GM21447 (cell line): ENCODE measurements around the gene TMEM214.

Experiments
- ATAC-seq: cut with Tn5 transposase; IDR thresholded peaks from one replicate; pipeline ENCODE4 v1.9.1; 2021; ENCODE audit not compliant: unreplicated experiment

Gene TMEM214

DNA sequence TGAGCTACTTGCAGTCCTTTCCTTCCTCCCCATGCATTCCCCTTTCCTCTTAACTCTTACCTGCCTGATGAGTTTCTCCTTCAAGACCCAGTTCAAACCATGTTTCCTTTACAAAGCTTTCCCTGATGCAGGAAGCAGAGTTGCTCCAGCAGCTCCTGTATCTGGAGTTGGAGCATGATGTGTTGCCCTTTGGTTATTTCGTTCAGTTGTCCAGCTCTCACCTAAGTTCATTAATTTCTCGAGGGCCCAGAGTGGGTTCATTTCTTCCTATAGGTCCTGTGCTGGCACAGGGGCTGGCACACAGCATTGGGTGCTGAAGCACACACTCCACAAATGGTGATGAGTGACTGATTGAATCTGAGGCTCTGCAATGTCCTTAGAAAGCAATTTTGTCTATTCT is 23.0 kb upstream of the TMEM214 start:
- ATAC-seq: no peak

- no peak for ATAC-seq
These were observed 22.6 kb upstream of the TMEM214 start for GRCh38 chr2:27010139-27010538.

DNA sequence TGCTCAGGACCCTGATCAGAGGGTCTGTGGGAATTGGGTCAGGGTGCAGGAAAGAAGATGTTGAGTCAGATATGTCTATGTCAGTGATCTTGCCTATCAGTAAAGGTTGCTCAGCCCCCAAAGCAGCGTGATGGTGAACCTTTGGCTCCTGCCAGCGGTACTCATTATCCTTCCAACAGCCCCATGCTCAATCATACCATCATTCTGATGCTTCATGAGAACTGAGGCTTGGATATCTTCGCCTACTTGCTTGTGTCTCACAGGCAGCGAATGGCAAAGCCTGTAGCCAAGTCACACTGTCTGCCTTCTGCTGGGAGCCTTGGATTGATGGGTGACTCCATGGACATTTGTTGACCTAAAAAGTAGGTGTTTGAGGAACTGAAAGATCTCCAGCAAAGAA is 19.0 kb upstream of the TMEM214 start:
- no peak for ATAC-seq

GRCh38 chr2:27014771-27015433 is 17.9 kb upstream of the TMEM214 start:
- no peak for ATAC-seq

DNA sequence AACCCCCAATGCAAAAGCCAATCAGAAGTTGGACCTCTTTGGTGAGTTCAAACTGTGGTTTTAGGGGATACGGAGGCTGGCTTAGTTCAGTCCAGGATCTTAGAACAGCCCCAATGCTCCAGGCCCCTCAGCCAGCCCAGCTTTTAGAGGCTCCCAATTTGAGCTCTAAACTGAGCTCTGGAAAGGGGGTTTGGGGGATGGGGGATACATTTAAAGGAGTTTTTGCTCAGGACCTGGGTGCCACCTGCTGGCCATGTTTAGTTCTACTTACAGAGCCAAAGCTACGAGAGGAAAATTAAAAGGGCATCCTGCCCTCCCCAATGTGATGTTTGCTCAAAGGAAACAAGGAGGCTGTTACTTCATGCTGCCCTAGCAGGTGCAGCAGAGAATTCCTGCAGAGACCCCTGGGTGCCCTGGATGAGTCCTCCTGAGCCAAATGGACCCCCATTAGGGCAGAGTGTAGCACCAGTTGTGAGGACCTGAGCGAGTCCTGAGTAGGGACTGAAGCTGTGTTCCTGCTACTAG is 15.9 kb upstream of the TMEM214 start:
- ATAC-seq: no peak

GRCh38 chr2:27018142-27018541 is 14.6 kb upstream of the TMEM214 start:
- ATAC-seq: no peak

- ATAC-seq: no peak
These were observed 13.3 kb upstream of the TMEM214 start for GRCh38 chr2:27019459-27019858.

DNA sequence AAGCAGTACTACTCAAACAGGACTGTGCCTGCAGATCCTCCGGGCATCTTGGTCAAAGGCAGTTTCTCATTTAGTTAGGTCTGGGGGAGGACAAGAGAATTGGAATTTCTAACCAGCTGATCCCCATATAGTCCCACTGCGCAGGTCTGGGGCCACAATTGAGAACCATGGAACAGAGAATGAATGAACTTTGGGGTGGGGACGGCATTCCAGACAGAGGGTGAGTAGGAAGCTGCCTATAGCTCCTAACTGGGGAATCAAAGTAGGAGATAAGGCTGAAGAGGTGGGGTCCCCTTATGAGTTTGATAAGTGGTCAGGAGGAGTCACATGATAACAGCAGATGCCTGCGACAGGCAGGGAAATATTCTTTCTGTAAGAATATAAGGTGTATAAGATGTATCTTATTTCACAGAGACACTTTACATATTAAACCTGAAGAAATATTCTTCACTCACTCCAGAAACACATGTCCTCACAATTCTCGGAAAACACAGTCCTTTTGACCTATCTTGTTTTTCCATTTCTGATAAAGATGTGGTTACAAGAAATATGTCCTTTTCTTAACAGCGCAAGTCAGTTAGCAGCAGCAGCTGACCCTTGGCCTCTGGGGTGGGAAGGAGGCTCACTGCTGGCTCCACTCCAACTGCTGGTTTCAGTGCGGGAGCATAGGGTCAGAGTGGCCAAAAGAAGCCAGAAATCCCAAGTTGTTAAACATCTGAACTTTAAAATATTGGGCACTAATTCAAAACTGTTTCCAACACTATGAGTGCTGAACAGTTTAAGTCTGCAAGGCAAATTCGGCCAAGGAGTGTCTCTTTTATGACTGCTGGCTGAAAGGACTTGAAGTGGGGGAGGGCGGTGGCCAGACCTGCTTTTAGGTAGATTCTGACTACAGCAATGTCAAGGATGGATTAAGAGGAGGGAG is 12.6 kb upstream of the TMEM214 start:
- ATAC-seq: no peak

GRCh38 chr2:27021253-27022049 is 11.3 kb upstream of the TMEM214 start:
- no peak for ATAC-seq

GRCh38 chr2:27023740-27024139 is 9.0 kb upstream of the TMEM214 start:
- no peak for ATAC-seq

DNA sequence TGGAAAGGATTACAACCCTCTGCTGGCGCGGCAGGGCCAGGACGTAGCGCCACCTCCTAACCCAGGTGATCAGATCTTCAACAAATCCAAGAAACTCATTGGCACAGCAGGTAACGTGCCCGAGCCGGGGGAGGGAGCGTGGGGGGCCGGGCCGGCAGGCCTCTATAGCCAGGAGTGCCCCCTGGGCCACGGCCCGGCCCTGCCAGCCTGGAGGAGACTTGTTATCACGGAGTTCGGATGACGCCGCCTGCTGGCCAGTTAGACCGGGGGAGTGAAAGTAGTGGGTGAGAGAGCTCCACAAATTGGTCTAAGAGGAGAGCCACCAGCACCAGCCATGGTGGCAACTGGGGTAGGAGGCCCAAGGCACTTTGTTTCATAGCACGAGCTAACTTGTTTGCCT is 8.6 kb upstream of the TMEM214 start:
- ATAC-seq: no peak

DNA sequence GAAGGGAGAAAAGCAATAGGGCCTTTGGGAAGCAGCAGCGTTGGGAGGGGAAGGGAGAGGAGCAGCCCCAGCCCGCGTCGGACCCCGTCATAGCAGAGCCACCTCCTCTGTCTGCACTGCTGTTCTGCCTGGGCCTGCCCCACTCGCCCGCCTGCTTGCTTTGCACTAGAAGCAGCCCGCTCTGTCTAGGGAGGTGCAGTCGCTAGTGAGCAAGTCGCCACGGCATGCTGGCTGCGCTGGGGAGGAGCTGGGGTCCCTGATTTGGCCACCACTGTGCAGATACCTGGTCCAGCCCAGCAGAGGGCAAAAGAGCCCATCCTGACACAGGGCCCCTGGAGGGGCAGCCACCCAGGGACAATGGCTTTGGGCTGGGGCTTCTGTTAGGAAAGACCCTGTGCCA is 8.0 kb upstream of the TMEM214 start:
- ATAC-seq: no peak

GRCh38 chr2:27025281-27025800 is 7.4 kb upstream of the TMEM214 start:
- no peak for ATAC-seq

DNA sequence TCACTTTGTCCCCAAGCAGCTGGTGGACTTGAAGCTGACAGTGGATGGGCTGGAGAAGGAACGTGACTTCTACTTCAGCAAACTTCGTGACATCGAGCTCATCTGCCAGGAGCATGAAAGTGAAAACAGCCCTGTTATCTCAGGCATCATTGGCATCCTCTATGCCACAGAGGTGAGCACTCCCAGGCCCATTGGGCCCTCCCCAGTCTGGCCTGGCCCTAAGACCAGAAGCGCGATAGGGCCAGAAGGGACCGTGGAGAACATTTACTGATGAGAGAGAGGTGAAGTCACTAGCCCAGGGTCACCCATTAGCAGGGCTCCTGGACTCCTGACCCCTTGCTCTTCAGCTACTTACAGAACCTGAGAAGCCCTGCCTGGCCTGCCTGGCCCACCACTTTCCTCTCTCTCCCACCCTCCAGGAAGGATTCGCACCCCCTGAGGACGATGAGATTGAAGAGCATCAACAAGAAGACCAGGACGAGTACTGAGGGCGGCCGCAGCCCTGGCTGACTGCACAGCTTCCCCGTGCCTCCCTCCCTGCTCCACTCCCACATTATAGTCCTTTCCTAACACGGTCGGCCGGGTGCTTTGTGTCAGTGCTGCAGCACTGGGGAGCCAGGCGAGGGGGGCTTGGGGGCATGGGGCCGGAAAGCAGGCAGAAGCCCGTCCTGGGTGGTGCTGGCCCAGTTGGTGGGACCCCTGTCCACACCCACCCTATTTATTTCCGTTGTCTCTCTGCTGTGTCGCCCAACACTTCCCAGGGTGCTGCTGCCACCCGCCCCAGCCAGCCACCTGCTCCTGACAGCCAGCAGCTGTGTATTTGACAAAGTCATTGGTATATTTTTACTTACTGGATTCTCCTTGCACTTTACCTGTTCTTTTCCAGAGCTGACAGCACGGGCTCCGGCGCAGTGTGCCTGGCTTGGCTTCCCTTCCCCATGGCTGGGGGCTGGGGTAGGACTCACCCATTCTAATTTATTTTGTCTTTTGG is 6.6 kb upstream of the TMEM214 start:
- ATAC-seq: no peak

GRCh38 chr2:27027211-27027651 is 5.5 kb upstream of the TMEM214 start:
- no peak for ATAC-seq

DNA sequence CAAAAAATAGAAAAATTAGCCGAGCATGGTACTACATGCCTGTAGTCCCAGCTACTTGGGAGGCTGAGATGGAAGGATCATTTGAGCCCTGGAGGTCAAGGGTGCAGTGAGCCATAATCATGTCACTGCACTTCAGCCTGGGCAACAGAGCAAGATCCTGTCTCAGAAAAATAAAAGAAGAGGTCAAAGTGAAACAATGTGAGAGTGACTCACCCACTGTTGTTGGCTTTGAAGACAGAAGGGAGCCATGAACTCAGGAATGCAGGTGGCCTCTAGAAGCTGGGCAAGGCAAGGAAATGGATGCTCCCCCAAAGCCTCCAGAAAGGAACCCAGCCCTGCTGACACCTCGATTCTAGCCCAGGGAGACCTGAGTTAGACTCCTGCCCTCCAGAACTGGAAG is 3.7 kb upstream of the TMEM214 start:
- no peak for ATAC-seq

- ATAC-seq: no peak
These were observed 588 bp downstream of the TMEM214 start for GRCh38 chr2:27033253-27033852.

- no peak for ATAC-seq
These were observed 5.2 kb downstream of the TMEM214 start for GRCh38 chr2:27038012-27038411.

DNA sequence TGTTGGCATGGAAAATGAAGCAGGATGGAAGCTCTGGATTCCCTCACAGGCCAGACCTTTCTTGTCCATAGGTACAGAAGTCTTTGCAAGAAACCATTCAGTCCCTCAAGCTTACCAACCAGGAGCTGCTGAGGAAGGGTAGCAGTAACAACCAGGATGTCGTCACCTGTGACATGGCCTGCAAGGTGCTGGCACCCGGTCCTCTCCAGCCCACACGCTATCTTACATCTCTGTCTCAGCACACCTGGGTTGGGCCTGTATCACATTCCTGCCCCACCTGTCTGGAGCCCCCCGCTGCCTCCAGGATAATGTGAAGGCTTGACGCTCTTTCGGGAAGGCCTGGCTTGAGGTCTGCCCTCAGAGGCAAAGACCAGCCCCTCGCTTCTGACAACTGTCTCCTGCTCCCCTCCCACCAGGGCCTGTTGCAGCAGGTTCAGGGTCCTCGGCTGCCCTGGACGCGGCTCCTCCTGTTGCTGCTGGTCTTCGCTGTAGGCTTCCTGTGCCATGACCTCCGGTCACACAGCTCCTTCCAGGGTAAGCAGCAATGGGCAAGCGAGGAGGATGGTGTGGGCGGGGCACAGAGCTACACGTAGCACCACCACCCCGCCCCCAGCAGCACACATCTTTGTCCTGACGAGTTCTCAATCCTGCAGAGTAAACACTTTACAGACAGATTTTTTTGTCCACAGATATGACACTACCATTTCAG is 6.0 kb downstream of the TMEM214 start:
- no peak for ATAC-seq
